Heart left ventricle (tissue), 13 donors: ENCODE results near the gene UBAP2.

ENCODE experiments used
- POLR2A ChIP-seq, 2 donors: fragments of 450-650 bp; IDR thresholded peaks; one replicate each; pipeline ENCODE4 v1.6.1; 2017; ENCODE audit warnings: antibody characterized with exemption in 2 of 2, mild to moderate bottlenecking in 2 of 2, moderate library complexity in 2 of 2
- TF ChIP-seq, protein P1 (sequence below), 12 donors: fragments of 200-600 bp; sonication (generic) in 4 of 12; IDR thresholded peaks; one replicate each; pipeline versions ENCODE4 v1.5.0 to v1.8.0; 2018 to 2022; ENCODE audit warnings: antibody characterized with exemption in 12 of 12, mild to moderate bottlenecking in 5 of 12
- donor health status: ischemic (EF 13 %, LVEDD 7.1; RV severe dilation, severe dysfunction).
- donor health status: DM: no; HTN: yes; CAD: no.
- donor health status: DM: no; HTN: no; CAD: no.
- donor health status: ischemic (EF 25% LVEDD 6.9; RV normal size, moderate dysfunction).
- donor health status: ischemic (EF 25% LVEDD 5.7; RV mildly dilated, moderate dysfunction).
- donor health status: ischemic (EF 35%, LVEDD 5.7; RV mildly dilated, moderate dysfunction).
- donor health status: nonischemic (EF 11% LVEDD 7.7; RV severe dilation, severe dysfunction).
- donor health status: DM: yes; HTN: yes; CAD: no.
- donor health status: PGD.
- donor health status: ischemic (EF 29% LVEDD 5.4; RV normal size, mild dysfunction).
- donor health status: nonischemic (EF 23%, LVEDD 6.1; RV moderate dilation, normal function).

DNA sequence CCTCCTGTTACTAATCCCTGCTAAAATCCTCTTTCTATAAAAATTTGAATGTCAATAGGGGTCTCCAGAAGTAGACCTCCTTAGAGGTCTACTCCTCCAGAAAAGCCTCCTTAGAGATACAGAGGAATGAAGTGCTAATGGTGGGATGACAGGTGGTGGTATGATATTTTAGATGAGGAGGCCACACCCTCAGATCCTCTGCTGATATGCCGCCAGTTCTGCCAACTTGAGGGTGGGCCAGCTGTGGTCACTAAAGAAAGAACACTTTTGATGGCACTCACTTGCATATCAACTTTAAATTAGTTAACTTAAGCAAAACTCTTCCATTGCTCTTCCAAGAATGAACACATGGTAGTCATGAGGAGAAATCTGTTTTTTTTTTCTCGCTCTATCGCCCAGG, 16.9 kb upstream of the UBAP2 start:
- TF ChIP-seq, protein P1, sequence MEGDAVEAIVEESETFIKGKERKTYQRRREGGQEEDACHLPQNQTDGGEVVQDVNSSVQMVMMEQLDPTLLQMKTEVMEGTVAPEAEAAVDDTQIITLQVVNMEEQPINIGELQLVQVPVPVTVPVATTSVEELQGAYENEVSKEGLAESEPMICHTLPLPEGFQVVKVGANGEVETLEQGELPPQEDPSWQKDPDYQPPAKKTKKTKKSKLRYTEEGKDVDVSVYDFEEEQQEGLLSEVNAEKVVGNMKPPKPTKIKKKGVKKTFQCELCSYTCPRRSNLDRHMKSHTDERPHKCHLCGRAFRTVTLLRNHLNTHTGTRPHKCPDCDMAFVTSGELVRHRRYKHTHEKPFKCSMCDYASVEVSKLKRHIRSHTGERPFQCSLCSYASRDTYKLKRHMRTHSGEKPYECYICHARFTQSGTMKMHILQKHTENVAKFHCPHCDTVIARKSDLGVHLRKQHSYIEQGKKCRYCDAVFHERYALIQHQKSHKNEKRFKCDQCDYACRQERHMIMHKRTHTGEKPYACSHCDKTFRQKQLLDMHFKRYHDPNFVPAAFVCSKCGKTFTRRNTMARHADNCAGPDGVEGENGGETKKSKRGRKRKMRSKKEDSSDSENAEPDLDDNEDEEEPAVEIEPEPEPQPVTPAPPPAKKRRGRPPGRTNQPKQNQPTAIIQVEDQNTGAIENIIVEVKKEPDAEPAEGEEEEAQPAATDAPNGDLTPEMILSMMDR (IDR thresholded peaks at IDR 0.05) = no peak
- no peak for TF ChIP-seq POLR2A (IDR thresholded peaks at IDR 0.05)
